ENCODE results near the gene CCL5.

The CCL5 gene

GRCh38 chr17:35868737-35869136 is 11.4 kb downstream of the CCL5 start, which contains the start of gene HEATR9:
HEATR9 (minus strand) TSS chr17:35868891; CDS start chr17:35868742, 149 bp downstream.
- DNase-seq (ENCODE audit: low spot score) (no peak), FAIRE-seq (no peak)

GRCh38 chr17:35867574-35867973 is 12.6 kb downstream of the CCL5 start:
- FAIRE-seq (no peak), DNase-seq (ENCODE audit: low spot score) (no peak)

DNA sequence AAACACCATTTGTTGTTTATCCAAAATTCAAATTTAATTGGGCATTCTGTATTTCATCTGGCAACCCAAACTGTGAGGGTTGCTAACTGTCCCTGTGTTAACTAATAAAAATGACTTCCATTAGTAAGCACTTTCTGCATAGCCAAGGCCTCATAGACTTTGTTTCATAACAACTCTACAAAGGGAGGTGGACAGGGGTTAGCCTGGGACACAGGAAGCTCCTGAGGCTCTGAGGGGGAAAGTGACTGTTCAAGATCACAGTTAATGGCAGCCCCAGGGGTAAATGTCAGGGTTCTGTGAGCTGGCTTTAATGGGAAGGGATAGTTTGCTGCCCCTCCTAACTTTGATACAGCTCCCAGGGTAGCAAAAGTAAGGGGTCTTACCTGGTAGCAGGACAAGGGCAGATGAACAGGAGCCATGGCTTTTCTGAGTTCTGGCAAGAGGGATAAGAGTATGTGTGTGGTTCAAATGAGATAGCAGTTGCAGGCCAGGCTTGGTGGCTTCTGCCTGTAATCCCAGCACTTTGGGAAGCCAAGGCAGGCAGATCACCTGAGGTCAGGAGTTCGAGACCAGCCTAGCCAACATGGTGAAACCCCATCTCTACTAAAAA is 13.7 kb downstream of the CCL5 start:
- FAIRE-seq, result no peak
- peak; percentile 12 for DNase-seq (ENCODE audit: low spot score)

DNA sequence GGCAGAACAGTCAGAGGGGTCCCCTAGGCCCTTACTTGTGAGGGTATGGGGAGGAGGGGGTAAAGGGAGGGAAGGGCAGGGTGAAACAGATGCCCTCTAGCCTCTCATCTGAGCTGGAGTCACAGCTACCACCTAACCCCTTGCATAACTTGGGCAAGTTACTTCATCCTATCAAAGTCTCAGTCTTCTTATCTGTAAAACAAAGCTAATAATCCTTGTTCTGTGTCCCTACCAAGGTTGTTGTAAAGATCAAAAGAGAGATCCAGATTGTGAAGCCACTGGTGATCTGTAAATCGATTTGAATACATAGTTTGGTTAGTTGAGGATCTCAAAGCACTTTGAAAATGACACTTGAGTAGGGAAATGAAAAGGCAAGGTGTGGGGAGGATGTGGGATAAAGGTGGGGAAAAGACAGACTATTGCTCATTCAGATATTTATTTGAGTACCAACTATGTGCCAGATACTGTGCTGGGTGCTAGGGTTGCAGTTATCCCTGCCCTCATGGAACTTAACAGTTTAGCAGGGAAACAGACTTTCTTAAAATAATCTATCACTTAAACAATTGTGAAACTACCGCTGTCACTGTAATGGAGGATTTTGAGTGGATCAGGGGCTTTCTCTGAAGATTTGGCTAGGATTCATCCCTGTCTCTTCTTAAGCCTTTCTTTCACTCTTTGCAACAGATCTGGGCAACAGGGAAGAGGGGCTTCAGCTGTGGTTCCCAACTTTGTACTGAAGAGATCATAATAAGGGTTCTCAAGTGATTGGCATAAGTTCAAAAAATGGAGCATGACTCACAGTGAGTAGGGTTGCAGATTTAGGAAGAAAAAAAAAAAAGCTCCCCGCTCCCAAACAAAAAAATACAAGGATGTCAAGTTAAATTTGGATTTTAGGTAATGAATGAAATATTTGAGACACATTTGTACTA is 14.5 kb downstream of the CCL5 start:
- DNase-seq (ENCODE audit: low spot score), result peak; percentile 29
- FAIRE-seq, result no peak

DNA sequence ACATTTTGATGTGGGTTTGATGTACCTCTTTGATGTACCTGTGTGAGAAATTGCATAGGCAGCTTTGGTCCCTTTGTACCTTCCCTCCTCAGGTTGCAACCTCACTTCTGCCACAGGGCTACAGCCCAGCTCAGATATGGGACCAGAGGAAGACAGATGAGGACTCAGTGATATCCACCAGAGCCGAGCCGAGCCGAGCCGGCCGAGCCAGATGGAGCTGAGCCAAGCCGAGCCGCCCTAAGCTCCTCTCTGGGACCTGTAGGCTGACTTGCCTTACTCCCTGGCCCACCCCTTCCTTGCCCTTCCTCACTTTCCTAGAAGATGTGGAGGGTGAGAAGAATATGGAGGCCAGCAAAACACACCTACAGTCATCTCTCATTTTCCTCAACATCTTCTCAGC is 15.3 kb downstream of the CCL5 start:
- DNase-seq (ENCODE audit: low spot score) (no peak), FAIRE-seq (no peak)

DNA sequence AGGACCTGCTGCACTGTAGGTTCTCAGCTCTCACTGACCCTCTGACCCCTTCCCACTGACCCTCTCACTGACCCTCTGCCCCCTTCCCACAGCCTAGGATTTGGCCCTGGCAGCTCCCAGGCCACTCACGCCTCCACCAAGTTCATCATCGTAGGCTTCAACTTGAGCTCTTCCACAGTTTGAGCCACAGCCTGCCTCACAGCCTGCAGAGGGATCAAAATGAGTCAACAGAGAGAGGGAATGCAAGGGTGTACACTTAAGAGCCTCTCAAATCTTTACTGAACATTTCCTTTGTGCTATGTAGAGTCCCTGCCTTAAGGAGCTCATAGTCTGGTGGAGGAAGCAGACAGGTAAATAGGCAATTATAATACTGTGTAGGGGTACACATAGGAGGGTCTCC is 23.6 kb downstream of the CCL5 start:
- FAIRE-seq, result no peak
- no peak for DNase-seq (ENCODE audit: low spot score)

GRCh38 chr17:35855965-35856364 is 24.2 kb downstream of the CCL5 start:
- FAIRE-seq, result no peak
- DNase-seq (ENCODE audit: low spot score), result no peak

DNA sequence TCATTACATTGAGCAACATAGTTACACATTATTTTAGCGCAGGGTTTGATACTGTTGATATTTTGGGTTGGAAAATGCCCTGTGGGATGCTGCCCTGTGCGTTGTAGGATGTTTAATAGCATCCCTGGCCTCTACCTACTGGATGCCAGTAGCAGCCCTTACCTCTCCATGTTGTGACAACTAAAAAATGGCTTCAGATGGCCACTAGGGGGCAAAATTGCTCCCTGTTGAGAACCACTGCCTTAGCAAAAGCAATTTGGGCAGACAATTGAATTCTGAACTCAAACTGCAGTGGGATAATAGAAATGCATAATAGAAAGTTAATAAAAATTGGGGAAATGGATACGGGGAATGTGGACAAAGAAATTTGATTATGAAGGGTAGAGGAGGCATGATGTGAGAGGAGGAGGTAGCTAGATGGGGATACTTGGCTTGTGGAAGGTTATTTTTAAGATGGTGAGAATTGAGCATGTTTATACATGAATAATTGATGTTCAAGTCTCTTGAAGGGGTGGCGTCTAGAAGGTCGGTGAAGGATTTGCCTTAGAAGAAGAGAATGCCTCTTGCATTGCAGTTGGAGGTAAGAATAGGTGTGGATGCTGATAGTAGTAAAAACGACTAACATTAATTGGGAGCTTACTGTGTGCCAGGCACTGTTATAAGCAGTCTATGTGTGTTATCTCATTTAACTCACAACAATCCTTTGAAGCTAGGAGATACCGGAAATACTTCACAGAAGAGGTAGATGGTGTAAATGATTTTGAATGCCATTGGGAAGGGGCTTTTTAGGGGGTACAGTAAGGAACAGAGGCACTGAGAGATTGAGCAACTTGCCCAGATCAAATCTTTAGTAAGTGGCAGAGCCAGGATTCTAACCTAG is 30.5 kb downstream of the CCL5 start:
- FAIRE-seq, result no peak
- peak; percentile 52 for DNase-seq (ENCODE audit: low spot score)

- DNase-seq (ENCODE audit: low spot score) (no peak), FAIRE-seq (no peak)
Observed at GRCh38 chr17:35847633-35848373, 32.4 kb downstream of the CCL5 start.

DNA sequence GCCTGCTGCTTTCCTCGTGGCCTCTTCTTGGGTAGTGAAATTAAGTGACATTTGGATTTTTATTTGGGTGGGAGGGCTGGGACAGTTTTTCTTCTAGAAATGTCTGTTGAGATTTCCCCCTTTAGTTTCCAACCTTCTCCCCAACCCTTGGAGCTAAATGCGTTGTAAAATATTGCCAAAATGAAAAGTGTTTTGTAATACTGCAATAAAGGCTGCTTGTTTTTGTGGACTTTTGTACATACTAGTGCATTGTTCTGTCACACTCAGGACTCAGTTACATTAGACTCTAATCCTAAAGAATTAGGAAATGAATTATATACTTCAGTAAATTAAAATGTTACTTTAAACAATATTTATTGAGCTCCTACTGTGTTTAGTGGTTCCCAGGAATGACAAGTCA is 33.2 kb downstream of the CCL5 start:
- no peak for FAIRE-seq
- DNase-seq (ENCODE audit: low spot score), result no peak

- DNase-seq (ENCODE audit: low spot score), result no peak
- FAIRE-seq, result no peak
Observed at GRCh38 chr17:35846055-35846809, 33.9 kb downstream of the CCL5 start.

GRCh38 chr17:35844547-35844946 is 35.6 kb downstream of the CCL5 start:
- FAIRE-seq, result no peak
- DNase-seq (ENCODE audit: low spot score), result no peak

DNA sequence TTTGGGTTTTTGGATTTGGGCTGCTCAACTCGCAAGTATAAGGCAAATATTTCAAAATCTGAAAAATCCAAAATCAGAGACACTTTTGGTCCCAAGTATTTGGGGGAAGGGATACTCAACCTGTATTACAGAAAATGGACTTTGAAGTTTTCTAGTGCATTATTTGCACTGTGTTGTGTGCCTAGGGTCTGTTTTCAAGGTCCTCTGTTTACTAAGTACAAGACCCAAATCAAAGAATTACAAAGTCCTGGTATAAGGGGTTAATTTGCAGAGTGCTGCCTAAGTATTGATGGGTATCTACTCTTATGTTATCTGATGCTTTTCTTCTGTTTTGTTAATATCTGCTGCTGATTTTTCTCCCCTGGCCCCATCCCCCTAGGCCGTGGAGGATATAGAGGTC is 36.5 kb downstream of the CCL5 start:
- DNase-seq (ENCODE audit: low spot score), result no peak
- no peak for FAIRE-seq

DNA sequence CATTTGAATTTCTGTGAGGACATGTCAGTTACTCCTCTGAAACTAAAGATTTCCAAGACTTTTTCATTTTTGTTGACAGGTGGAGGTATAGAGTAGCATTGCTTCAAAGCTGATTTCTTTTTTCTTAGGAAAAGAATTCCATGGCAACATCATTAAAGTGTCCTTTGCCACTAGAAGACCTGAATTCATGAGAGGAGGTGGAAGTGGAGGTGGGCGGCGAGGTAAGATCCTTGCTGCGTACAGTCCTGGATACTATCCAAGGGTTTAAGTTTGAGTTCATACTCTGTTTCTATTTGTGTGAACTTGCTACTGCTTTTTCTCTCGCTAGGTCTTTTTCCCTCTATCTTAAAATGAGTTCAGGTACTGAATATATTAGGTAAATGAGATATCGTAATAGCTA is 37.9 kb downstream of the CCL5 start:
- no peak for DNase-seq (ENCODE audit: low spot score)

DNA sequence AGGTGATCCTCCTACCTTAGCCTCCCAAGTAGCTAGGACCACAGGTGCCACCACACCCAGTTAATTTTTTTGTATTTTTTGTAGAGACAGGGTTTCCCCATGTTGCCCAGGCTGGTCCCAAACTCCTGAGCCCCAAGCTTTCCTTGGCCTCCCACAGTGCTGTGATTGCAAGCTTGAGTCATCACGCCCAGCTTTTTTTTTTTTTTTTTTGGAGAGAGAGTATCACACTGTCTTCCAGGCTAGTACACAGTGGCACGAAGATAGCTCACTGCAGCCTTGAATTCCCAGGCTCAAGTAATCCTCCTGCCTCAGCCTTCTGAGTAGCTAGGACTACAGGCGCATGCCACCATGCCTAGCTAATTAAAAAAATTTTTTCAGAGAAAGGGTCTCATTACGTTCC is 38.7 kb downstream of the CCL5 start:
- FAIRE-seq, result no peak
- DNase-seq (ENCODE audit: low spot score), result no peak

More for the DNA sequence above, 37.9 kb downstream of the CCL5 start:
- no peak for FAIRE-seq

- FAIRE-seq (no peak), DNase-seq (ENCODE audit: low spot score) (no peak)
Observed at GRCh38 chr17:35841101-35841500, 39.1 kb downstream of the CCL5 start.

DNA sequence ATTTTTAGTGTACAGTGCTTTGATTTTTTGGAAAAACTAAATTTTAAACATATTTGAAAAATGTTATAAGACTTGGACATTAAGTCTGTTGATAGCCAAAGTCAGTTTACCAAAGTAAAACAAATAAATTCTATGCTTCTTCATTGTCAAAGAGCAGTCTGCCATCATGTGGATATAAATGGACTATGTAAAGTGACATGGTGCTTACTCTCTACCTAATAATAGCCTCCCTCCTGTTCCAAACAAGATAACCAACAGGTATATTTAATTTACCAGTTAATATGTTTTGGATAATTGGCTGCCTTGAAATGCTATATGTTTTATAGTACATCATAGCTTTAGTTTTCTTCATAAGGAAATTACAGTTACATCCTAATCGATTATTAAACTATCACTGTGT is 55.0 kb downstream of the CCL5 start:
- DNase-seq (ENCODE audit: low spot score) (no peak), FAIRE-seq (no peak)
